Measurements from ENCODE around the gene LMNTD1. TPM values are rescaled to one million over a fixed set of nuclear protein-coding genes. Genes with fewer than 3 reads are reported as not detected.

LMNTD1 gene
- polyA plus RNA-seq, 1 donor from 2014 or later: not detected

DNA sequence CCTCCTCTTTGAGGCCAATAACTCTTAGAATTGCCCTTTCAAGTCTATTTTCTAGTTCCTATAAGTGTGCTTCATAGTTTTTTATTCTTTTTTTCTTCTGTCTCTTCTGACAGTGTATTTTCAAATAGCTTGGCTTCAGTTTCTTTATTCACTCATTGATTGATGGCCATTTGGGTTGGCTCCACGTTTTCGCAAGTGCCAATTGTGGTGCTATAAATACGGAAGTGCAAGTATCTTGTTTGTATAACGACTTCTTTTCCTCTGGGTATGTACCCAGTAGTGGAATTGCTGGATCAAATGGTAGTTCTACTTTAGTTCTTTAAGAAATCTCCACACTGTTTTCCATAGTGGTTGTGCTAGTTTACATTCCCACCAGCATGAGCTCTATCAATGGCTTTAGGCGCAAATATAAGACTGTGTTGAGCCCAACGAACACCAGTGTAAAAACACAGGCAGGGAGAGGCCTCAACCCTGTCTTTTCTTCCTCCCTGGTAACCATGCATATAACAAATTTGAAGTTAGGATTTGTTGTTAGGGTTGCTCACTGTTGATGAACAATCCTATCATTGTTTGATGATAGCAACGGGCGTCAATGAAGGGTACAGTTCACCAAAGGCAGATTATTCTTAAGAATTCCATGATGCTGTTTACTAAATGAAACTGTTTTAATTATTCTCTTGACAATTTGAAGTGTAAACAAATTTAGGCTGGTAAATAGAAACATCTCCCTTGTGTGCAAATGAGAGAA is 13.3 kb upstream of the LMNTD1 start:
- no peak overlapping the region for H2AFZ ChIP-seq (ENCODE audit: low read depth, low read length)
- no peaks in the 10 kb centered on the region for H3K36me3 ChIP-seq (ENCODE audit: insufficient read depth, low read length)
- no peaks in the 10 kb centered on the region for H4K20me1 ChIP-seq (ENCODE audit: insufficient read depth)
- H3K4me2 ChIP-seq (ENCODE audit: low read length): no peak overlapping the region
- H3F3A ChIP-seq (ENCODE audit: insufficient read depth, low read length, poor library complexity, severe bottlenecking): no peaks in the 10 kb centered on the region
- H3K9ac ChIP-seq (ENCODE audit: low read length): no peak overlapping the region
- H3K9me3 ChIP-seq (ENCODE audit: low read length): no peaks in the 10 kb centered on the region
- H3K4me3 ChIP-seq (ENCODE audit: low read length): no peak overlapping the region
- H3K9me2 ChIP-seq (ENCODE audit: insufficient read depth, low read length): no peaks in the 10 kb centered on the region
- TF ChIP-seq TAF1 (IDR thresholded peaks at IDR 0.05; ENCODE audit: low read depth) (no peak), EP300 (conservative IDR thresholded peaks at IDR 0.05; ENCODE audit: poor library complexity, severe bottlenecking) (no peak), MXI1 (conservative IDR thresholded peaks at IDR 0.05; ENCODE audit: poor library complexity, severe bottlenecking) (no peak), EZH2 (IDR thresholded peaks at IDR 0.05; ENCODE audit: borderline replicate concordance, insufficient read depth, low read length, poor library complexity, severe bottlenecking) (no peak), RAD21 (conservative IDR thresholded peaks at IDR 0.05) (no peak), POLR2AphosphoS5 (IDR thresholded peaks at IDR 0.05) (no peak), SMC3 (conservative IDR thresholded peaks at IDR 0.05; ENCODE audit: poor library complexity) (no peak)
- TF ChIP-seq, protein P1, sequence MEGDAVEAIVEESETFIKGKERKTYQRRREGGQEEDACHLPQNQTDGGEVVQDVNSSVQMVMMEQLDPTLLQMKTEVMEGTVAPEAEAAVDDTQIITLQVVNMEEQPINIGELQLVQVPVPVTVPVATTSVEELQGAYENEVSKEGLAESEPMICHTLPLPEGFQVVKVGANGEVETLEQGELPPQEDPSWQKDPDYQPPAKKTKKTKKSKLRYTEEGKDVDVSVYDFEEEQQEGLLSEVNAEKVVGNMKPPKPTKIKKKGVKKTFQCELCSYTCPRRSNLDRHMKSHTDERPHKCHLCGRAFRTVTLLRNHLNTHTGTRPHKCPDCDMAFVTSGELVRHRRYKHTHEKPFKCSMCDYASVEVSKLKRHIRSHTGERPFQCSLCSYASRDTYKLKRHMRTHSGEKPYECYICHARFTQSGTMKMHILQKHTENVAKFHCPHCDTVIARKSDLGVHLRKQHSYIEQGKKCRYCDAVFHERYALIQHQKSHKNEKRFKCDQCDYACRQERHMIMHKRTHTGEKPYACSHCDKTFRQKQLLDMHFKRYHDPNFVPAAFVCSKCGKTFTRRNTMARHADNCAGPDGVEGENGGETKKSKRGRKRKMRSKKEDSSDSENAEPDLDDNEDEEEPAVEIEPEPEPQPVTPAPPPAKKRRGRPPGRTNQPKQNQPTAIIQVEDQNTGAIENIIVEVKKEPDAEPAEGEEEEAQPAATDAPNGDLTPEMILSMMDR (IDR thresholded peaks at IDR 0.05; ENCODE audit: poor library complexity, severe bottlenecking): no peak
- TF ChIP-seq, protein P2, sequence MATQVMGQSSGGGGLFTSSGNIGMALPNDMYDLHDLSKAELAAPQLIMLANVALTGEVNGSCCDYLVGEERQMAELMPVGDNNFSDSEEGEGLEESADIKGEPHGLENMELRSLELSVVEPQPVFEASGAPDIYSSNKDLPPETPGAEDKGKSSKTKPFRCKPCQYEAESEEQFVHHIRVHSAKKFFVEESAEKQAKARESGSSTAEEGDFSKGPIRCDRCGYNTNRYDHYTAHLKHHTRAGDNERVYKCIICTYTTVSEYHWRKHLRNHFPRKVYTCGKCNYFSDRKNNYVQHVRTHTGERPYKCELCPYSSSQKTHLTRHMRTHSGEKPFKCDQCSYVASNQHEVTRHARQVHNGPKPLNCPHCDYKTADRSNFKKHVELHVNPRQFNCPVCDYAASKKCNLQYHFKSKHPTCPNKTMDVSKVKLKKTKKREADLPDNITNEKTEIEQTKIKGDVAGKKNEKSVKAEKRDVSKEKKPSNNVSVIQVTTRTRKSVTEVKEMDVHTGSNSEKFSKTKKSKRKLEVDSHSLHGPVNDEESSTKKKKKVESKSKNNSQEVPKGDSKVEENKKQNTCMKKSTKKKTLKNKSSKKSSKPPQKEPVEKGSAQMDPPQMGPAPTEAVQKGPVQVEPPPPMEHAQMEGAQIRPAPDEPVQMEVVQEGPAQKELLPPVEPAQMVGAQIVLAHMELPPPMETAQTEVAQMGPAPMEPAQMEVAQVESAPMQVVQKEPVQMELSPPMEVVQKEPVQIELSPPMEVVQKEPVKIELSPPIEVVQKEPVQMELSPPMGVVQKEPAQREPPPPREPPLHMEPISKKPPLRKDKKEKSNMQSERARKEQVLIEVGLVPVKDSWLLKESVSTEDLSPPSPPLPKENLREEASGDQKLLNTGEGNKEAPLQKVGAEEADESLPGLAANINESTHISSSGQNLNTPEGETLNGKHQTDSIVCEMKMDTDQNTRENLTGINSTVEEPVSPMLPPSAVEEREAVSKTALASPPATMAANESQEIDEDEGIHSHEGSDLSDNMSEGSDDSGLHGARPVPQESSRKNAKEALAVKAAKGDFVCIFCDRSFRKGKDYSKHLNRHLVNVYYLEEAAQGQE (IDR thresholded peaks at IDR 0.05; ENCODE audit: borderline replicate concordance): no peak
- H3K27me3 ChIP-seq (ENCODE audit: insufficient read depth, low read depth, low read length): no peaks in the 10 kb centered on the region
- H3K79me2 ChIP-seq (replicated peaks; ENCODE audit: insufficient read depth, low read length): no peaks in the 10 kb centered on the region
- no peak overlapping the region for H3K27ac ChIP-seq (ENCODE audit: low read length)

DNA sequence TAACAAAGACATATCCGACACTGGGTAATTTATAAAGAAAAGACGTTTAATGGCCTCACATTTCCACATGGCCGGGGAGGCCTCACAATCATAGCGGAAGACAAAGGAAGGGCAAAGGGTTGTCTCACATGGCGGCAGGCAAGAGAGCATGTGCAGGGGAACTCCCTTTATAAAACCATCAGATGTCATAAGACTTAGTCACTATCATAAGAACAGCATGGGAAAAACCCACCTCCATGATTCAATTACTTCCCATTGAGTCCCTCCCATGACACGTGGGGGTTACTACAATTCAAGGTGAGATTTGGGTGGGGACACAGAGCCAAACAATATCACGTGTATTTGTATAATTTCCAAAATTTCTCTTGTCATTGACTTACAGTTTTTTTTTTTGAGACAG is 5.5 kb upstream of the LMNTD1 start:
- Histone ChIP-seq H4K20me1 (ENCODE audit: insufficient read depth) (no peaks in the 10 kb centered on the region), H3K27me3 (ENCODE audit: insufficient read depth, low read depth, low read length) (no peaks in the 10 kb centered on the region), H3K79me2 (replicated peaks; ENCODE audit: insufficient read depth, low read length) (no peaks in the 10 kb centered on the region), H3F3A (ENCODE audit: insufficient read depth, low read length, poor library complexity, severe bottlenecking) (no peaks in the 10 kb centered on the region), H3K9ac (ENCODE audit: low read length) (no peak overlapping the region), H3K4me2 (ENCODE audit: low read length) (no peak overlapping the region), H2AFZ (ENCODE audit: low read depth, low read length) (no peak overlapping the region), H3K36me3 (ENCODE audit: insufficient read depth, low read length) (no peaks in the 10 kb centered on the region), H3K9me3 (ENCODE audit: low read length) (no peaks in the 10 kb centered on the region), H3K4me3 (ENCODE audit: low read length) (no peak overlapping the region), H3K9me2 (ENCODE audit: insufficient read depth, low read length) (no peaks in the 10 kb centered on the region), H3K27ac (ENCODE audit: low read length) (no peak overlapping the region)
- TF ChIP-seq MXI1 (conservative IDR thresholded peaks at IDR 0.05; ENCODE audit: poor library complexity, severe bottlenecking) (no peak), POLR2AphosphoS5 (IDR thresholded peaks at IDR 0.05) (no peak), TAF1 (IDR thresholded peaks at IDR 0.05; ENCODE audit: low read depth) (no peak), RAD21 (conservative IDR thresholded peaks at IDR 0.05) (no peak)
- TF ChIP-seq, protein P2 (IDR thresholded peaks at IDR 0.05; ENCODE audit: borderline replicate concordance): no peak

All from neural cell (in vitro differentiated cells).